Mesenchymal stem cell (in vitro differentiated cells and primary cell): Measurements from ENCODE around the gene OTOP1.

ENCODE experiments used
- DNase-seq: peaks from one replicate; pipeline ENCODE4 v3.0.0-alpha.2; 2013
- H2AFZ ChIP-seq: one replicate; pipeline ENCODE4 v1.6.1; 2013; ENCODE audit warnings: low read depth, mild to moderate bottlenecking, control low read depth, inconsistent platforms, low read length, moderate library complexity
- H2AK5ac ChIP-seq: 2 replicates; pipeline ENCODE4 v1.6.1; 2013; ENCODE audit warnings: low read length, moderate library complexity, mild to moderate bottlenecking, inconsistent platforms; ENCODE audit not compliant: severe bottlenecking
- H2BK120ac ChIP-seq: one replicate; pipeline ENCODE4 v1.6.1; 2013; ENCODE audit warnings: low read depth, mild to moderate bottlenecking, inconsistent platforms, low read length, moderate library complexity
- H2BK12ac ChIP-seq, 2 experiments: one replicate each; pipeline ENCODE4 v1.6.1; 2013; ENCODE audit warnings: inconsistent platforms in 2 of 2, low read length in 2 of 2, mild to moderate bottlenecking in 2 of 2, moderate library complexity in 2 of 2, control low read depth in 1 of 2
- H2BK15ac ChIP-seq: one replicate; pipeline ENCODE4 v1.6.1; 2013; ENCODE audit warnings: mild to moderate bottlenecking, low read depth, inconsistent platforms; ENCODE audit not compliant: poor library complexity, severe bottlenecking
- H2BK5ac ChIP-seq: 2 replicates; pipeline ENCODE4 v1.6.1; 2013; ENCODE audit warnings: low read depth, mild to moderate bottlenecking, low read length, control low read depth, inconsistent platforms; ENCODE audit not compliant: poor library complexity, severe bottlenecking
- H3K14ac ChIP-seq, 2 experiments: one replicate each; pipeline ENCODE4 v1.6.1; 2013; ENCODE audit warnings: inconsistent platforms in 2 of 2, low read length in 2 of 2, control low read depth in 1 of 2, mild to moderate bottlenecking in 1 of 2, moderate library complexity in 1 of 2
- H3K18ac ChIP-seq, 2 experiments: one replicate each; pipeline ENCODE4 v1.6.1; 2013; ENCODE audit warnings: inconsistent platforms in 2 of 2, low read length in 2 of 2, control low read depth in 1 of 2, low read depth in 1 of 2, mild to moderate bottlenecking in 1 of 2
- H3K23ac ChIP-seq, 2 experiments: one replicate each; pipeline ENCODE4 v1.6.1; 2013; ENCODE audit warnings: inconsistent platforms in 2 of 2, low read length in 2 of 2, mild to moderate bottlenecking in 2 of 2, moderate library complexity in 2 of 2, control low read depth in 1 of 2
- H3K27ac ChIP-seq: 2 replicates; pipeline ENCODE4 v1.5.1; 2013; ENCODE audit warnings: mild to moderate bottlenecking, moderate library complexity, low read length, control low read depth, inconsistent platforms; ENCODE audit not compliant: poor library complexity, severe bottlenecking
- H3K27me3 ChIP-seq, 2 experiments: 2 replicates each; pipeline versions ENCODE4 v1.6.1 to v1.7.0; 2013; ENCODE audit warnings: low read length in 2 of 2, mild to moderate bottlenecking in 2 of 2, moderate library complexity in 2 of 2, control low read depth in 1 of 2, inconsistent platforms in 1 of 2; ENCODE audit not compliant: control insufficient read depth in 1 of 2, insufficient read depth in 1 of 2
- H3K36me3 ChIP-seq, 2 experiments: 2 replicates each; pipeline versions ENCODE4 v1.6.1 to v1.7.0; 2013; ENCODE audit warnings: low read length in 2 of 2, control low read depth in 1 of 2, inconsistent platforms in 1 of 2, low read depth in 1 of 2, mild to moderate bottlenecking in 1 of 2; ENCODE audit not compliant: insufficient read depth in 2 of 2, control insufficient read depth in 1 of 2
- H3K4ac ChIP-seq, 2 experiments: one replicate each; pipeline ENCODE4 v1.6.1; 2013; ENCODE audit warnings: inconsistent platforms in 2 of 2, low read length in 2 of 2, mild to moderate bottlenecking in 2 of 2, moderate library complexity in 2 of 2, control low read depth in 1 of 2, low read depth in 1 of 2
- H3K4me1 ChIP-seq: 2 replicates; pipeline ENCODE4 v1.6.1; 2013; ENCODE audit warnings: low read depth, low read length, control low read depth; ENCODE audit not compliant: control insufficient read depth, insufficient read depth
- H3K4me2 ChIP-seq: 2 replicates; pipeline ENCODE4 v1.6.1; 2013; ENCODE audit warnings: low read length, mild to moderate bottlenecking, inconsistent platforms; ENCODE audit not compliant: poor library complexity, severe bottlenecking
- H3K4me3 ChIP-seq, 2 experiments: 2 replicates each; pipeline versions ENCODE4 v1.5.1 to v1.7.0; 2013; ENCODE audit warnings: low read length in 2 of 2, mild to moderate bottlenecking in 2 of 2, control low read depth in 1 of 2, low read depth in 1 of 2; ENCODE audit not compliant: insufficient read depth in 1 of 2
- H3K79me1 ChIP-seq: replicated peaks from 2 replicates; pipeline ENCODE4 v1.6.1; 2013; ENCODE audit warnings: mild to moderate bottlenecking, control low read depth, low read length, inconsistent platforms; ENCODE audit not compliant: poor library complexity, severe bottlenecking
- H3K9ac ChIP-seq: 2 replicates; pipeline ENCODE4 v1.7.0; 2013; ENCODE audit warnings: mild to moderate bottlenecking, low read length, moderate library complexity
- H3K9me3 ChIP-seq: 2 replicates; pipeline ENCODE4 v1.7.0; 2013; ENCODE audit warnings: mild to moderate bottlenecking, low read length; ENCODE audit not compliant: control insufficient read depth
- H4K8ac ChIP-seq: one replicate; pipeline ENCODE4 v1.6.1; 2013; ENCODE audit warnings: inconsistent platforms, mild to moderate bottlenecking, low read length, moderate library complexity
- H4K91ac ChIP-seq: one replicate; pipeline ENCODE4 v1.6.1; 2013; ENCODE audit warnings: mild to moderate bottlenecking, low read length, inconsistent platforms
- WGBS: methylation state at CpG from one replicate; pipeline ENCODE4 v1.1.7; 2013; ENCODE audit warnings: mixed read lengths; 5-methylcytosine and 5-hydroxymethylcytosine counted together

OTOP1 gene

DNA sequence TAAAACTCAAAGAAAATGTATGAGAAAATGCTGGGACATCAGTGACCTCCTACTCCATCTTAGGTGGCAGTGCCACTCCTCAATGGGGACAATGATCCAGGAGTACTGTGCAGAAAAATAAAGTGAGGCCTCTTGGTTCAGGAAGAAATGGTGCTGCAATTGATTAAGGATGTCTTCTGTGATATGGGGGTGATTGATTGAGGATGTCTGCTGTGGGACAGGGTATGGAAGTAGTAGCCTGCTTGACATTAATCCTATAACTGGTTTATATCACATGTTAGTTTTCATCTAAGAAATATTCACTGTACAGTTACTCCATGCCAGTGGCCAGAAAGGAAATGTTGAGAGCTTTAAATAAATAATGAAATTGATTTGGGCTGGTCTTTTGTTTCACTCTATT, 20.5 kb downstream of the OTOP1 start:
- H2BK5ac ChIP-seq: no peak overlapping the region
- H3K9ac ChIP-seq: no peak overlapping the region
- H2BK15ac ChIP-seq: no peak overlapping the region
- DNase-seq: no peak
- H3K27ac ChIP-seq: no peak overlapping the region
- H3K4ac ChIP-seq: no peak overlapping the region
- no peak overlapping the region for H2AK5ac ChIP-seq
- H2BK120ac ChIP-seq: no peak overlapping the region
- H3K4me3 ChIP-seq: no peak overlapping the region
- no peak overlapping the region for H3K14ac ChIP-seq
- no peak overlapping the region for H3K23ac ChIP-seq
- H4K8ac ChIP-seq: no peak overlapping the region
- H3K27me3 ChIP-seq: peaks cover 5 to 45% of the 10 kb centered on the region in 2 experiments
- H3K4me1 ChIP-seq: no peaks in the 10 kb centered on the region
- no peak overlapping the region for H3K4me2 ChIP-seq
- H2AFZ ChIP-seq: no peak overlapping the region
- no peak overlapping the region for H4K91ac ChIP-seq
- peaks cover 4% of the 10 kb centered on the region for H3K9me3 ChIP-seq
- no peaks in the 10 kb centered on the region for H3K79me1 ChIP-seq
- no peak overlapping the region for H3K18ac ChIP-seq
- H3K36me3 ChIP-seq: no peaks in the 10 kb centered on the region
- no peak overlapping the region for H2BK12ac ChIP-seq

DNA sequence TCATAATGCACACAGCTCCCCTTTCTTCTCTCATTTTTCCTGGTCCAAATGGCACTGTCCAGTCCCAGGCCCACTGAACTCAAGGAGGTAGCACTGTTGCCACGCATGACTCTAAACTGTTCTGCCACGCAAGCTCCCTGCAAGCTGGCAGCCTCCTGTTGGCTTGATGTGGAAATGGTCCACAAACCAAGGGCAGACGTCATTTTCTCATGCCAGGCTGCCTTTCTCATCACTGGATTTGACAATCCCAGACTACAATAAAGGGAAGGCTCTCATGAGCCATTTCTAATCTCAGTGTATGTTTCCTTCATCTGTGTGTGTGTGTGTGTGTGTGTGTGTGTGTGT, 22.4 kb downstream of the OTOP1 start:
- no peak overlapping the region for H2BK15ac ChIP-seq
- peaks cover 5 to 36% of the 10 kb centered on the region in 2 experiments for H3K27me3 ChIP-seq
- no peak overlapping the region for H2AFZ ChIP-seq
- H2AK5ac ChIP-seq: no peak overlapping the region
- H3K4ac ChIP-seq: no peak overlapping the region
- no peak overlapping the region for H2BK5ac ChIP-seq
- 89% methylated on average over 3 of the region's 3 CpGs for WGBS
- no peak overlapping the region for H2BK120ac ChIP-seq
- H3K27ac ChIP-seq: no peak overlapping the region
- no peak overlapping the region for H3K4me2 ChIP-seq
- H3K4me1 ChIP-seq: no peaks in the 10 kb centered on the region
- no peak overlapping the region for H3K4me3 ChIP-seq
- no peak overlapping the region for H3K18ac ChIP-seq
- no peak overlapping the region for H3K9ac ChIP-seq
- DNase-seq: no peak
- peaks cover 4% of the 10 kb centered on the region for H3K9me3 ChIP-seq
- no peak overlapping the region for H4K8ac ChIP-seq
- no peak overlapping the region for H3K14ac ChIP-seq
- no peak overlapping the region for H3K23ac ChIP-seq
- no peak overlapping the region for H4K91ac ChIP-seq
- H2BK12ac ChIP-seq: no peak overlapping the region
- no peaks in the 10 kb centered on the region for H3K36me3 ChIP-seq
- no peaks in the 10 kb centered on the region for H3K79me1 ChIP-seq

DNA sequence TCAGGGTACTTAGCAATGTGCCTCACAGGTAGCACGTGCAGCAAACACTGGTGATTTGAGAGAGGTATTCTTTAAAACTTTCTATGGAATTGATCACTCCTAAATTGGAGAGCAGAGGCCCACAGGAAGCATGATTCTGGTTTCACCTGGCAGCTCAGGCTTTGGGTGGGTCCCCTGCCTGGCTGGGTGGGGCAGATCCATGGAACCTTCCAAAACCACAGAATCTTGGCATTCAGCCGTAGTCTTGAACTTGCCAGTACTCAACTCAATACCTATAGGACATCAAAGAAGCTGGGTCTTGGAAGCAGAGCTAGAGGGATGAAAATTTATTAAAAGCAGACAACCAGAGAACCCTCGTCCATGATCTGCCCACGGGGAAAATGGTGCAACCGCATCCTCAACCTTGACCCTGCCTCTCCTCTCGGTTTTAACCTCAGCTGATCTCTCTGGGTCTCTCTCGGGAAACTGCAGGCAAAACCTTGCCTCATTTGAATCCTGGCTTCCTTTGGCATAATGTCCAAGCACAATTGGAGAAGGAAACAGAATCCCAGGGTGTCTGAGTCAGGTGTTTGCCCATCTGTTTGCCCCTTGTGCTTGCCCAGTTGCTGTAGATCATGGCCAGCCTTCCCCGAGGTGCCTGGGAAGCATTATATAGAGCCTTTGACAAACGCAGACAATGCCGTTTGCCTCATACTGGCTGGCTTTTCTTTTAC, 22.9 kb downstream of the OTOP1 start:
- no peaks in the 10 kb centered on the region for H3K4me1 ChIP-seq
- no peak overlapping the region for H3K23ac ChIP-seq
- no peak overlapping the region for H4K91ac ChIP-seq
- H2AK5ac ChIP-seq: no peak overlapping the region
- H3K27ac ChIP-seq: no peak overlapping the region
- H3K79me1 ChIP-seq: no peaks in the 10 kb centered on the region
- peaks cover 5 to 32% of the 10 kb centered on the region in 2 experiments for H3K27me3 ChIP-seq
- no peak overlapping the region for H3K4ac ChIP-seq
- no peak overlapping the region for H3K4me3 ChIP-seq
- H4K8ac ChIP-seq: no peak overlapping the region
- no peak overlapping the region for H3K14ac ChIP-seq
- no peak overlapping the region for H2BK15ac ChIP-seq
- no peak for DNase-seq
- H3K9ac ChIP-seq: no peak overlapping the region
- no peaks in the 10 kb centered on the region for H3K36me3 ChIP-seq
- WGBS: 83% methylated on average over 9 of the region's 10 CpGs
- no peak overlapping the region for H3K4me2 ChIP-seq
- H2AFZ ChIP-seq: no peak overlapping the region
- peaks cover 4% of the 10 kb centered on the region for H3K9me3 ChIP-seq
- H3K18ac ChIP-seq: no peak overlapping the region
- H2BK5ac ChIP-seq: no peak overlapping the region
- no peak overlapping the region for H2BK12ac ChIP-seq
- no peak overlapping the region for H2BK120ac ChIP-seq

DNA sequence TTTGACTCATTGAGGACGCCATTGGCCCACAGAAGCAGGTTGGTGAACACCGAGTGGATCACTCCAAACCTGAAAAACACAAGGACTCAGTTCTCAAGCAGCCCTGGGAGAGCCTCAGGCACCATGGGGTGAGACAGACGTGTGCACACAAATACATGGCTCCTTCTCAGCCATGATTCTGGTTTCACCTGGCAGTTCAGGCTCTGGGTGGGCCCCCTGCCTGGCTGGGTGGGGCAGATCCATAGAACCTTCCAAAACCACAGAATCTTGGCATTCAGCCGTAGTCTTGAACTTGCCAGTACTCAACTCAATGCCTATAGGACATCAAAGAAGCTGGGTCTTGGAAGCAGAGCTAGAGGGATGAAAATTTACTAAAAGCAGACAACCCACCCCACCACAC, 24.2 kb downstream of the OTOP1 start:
- DNase-seq: no peak
- Histone ChIP-seq H2BK120ac (no peak overlapping the region), H3K23ac (no peak overlapping the region), H3K18ac (no peak overlapping the region), H4K8ac (no peak overlapping the region), H3K79me1 (no peaks in the 10 kb centered on the region), H3K36me3 (no peaks in the 10 kb centered on the region), H2AK5ac (no peak overlapping the region), H2BK5ac (no peak overlapping the region), H3K4me3 (no peak overlapping the region), H2BK12ac (no peak overlapping the region), H4K91ac (no peak overlapping the region), H3K27ac (no peak overlapping the region), H3K27me3 (peaks cover 5 to 26% of the 10 kb centered on the region in 2 experiments), H3K4ac (no peak overlapping the region), H2BK15ac (no peak overlapping the region), H3K14ac (no peak overlapping the region), H3K4me2 (no peak overlapping the region), H3K4me1 (no peaks in the 10 kb centered on the region), H3K9me3 (peaks cover 4% of the 10 kb centered on the region), H3K9ac (no peak overlapping the region), H2AFZ (no peak overlapping the region)
- 58% methylated on average over 3 of the region's 4 CpGs for WGBS
